ENCODE measurements around the gene TSC22D1. TPM values are rescaled to one million over a fixed set of nuclear protein-coding genes. Genes with fewer than 3 reads are reported as not detected.

Gene TSC22D1
- total and polyA plus RNA-seq, 2 of the 4 experiments (the other 2 are of a cell fraction) = 30.8 to 42.2 TPM

DNA sequence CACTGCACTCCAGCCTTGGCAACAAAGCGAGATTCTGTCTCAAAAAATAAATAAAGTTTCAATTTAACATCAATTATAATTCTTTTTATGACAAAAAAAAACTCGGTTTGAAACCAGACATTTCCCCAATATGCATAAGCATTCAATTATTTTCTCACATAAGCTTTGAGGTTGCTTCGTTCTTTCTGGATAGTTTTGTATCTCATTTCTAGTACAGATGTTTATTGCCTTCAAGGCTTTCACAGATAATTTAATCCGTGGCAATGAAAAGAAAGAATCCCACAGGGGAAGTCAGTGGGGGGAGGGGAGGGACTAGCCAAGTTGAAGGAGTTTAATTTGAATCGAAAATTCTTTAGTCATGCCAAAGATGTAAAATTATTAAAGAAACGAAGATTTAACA, 29.6 kb upstream of the TSC22D1 start:
- Histone ChIP-seq H2AK9ac (replicated peaks; ENCODE audit: low read depth, low read length, poor library complexity) (no peak overlapping the region), H3K14ac (replicated peaks; ENCODE audit: low read depth, low read length) (no peak overlapping the region), H3K9me1 (ENCODE audit: insufficient read depth, low read length) (peaks cover 2% of the 10 kb centered on the region; the same call in 1 of the 2 replicates), H3K27ac (ENCODE audit: insufficient read depth, low read length) (peak overlapping the region; percentile 53; the same call in 1 of the 2 replicates), H3K56ac (ENCODE audit: extremely low read depth, insufficient read depth, low read length) (no peak overlapping the region), H2AK5ac (ENCODE audit: low read depth, low read length) (no peak overlapping the region), H2BK20ac (ENCODE audit: low read depth, low read length) (no peak overlapping the region), H4K20me1 (ENCODE audit: insufficient read depth, low read length) (no peaks in the 10 kb centered on the region), H2BK5ac (ENCODE audit: low read depth, low read length, poor library complexity, severe bottlenecking) (no peak overlapping the region), H4K91ac (ENCODE audit: insufficient read depth, low read depth, low read length) (no peak overlapping the region), H3K27me3 (ENCODE audit: control insufficient read depth, insufficient read depth, low read length) (no peaks in the 10 kb centered on the region), H3K18ac (ENCODE audit: low read depth, low read length) (no peak overlapping the region), H4K8ac (ENCODE audit: low read depth in 2 of 2, low read length in 2 of 2) (no peak overlapping the region), H3K9me3 (ENCODE audit: control insufficient read depth, insufficient read depth, low read length) (no peaks in the 10 kb centered on the region), H3K79me1 (ENCODE audit: low read depth in 1 of 2, low read length in 2 of 2) (no peaks in the 10 kb centered on the region), H3K4me2 (ENCODE audit: low read depth, low read length) (no peak overlapping the region), H4K5ac (ENCODE audit: low read depth, low read length) (no peak overlapping the region), H3K9ac (ENCODE audit: low read depth, low read length) (no peak overlapping the region), H3K23ac (ENCODE audit: low read depth, low read length) (no peak overlapping the region), H2BK15ac (ENCODE audit: low read depth, low read length) (no peak overlapping the region), H3K36me3 (ENCODE audit: control insufficient read depth, insufficient read depth, low read length) (no peaks in the 10 kb centered on the region), H3K4ac (ENCODE audit: low read depth, low read length) (no peak overlapping the region), H3K4me3 (ENCODE audit: insufficient read depth, low read depth, low read length) (no peak overlapping the region), H2BK120ac (ENCODE audit: low read depth, low read length) (no peak overlapping the region), H3K4me1 (ENCODE audit: control insufficient read depth, insufficient read depth, low read length) (peaks cover 2% of the 10 kb centered on the region), H2AFZ (replicated peaks; ENCODE audit: low read length, poor library complexity) (no peak overlapping the region)
- no CpG with 5 or more reads among the region's 6 CpGs for WGBS, 2 experiments (ENCODE audit: extremely low coverage in 2 of 2, insufficient read length in 1 of 2)
- intact Hi-C loops (cut with micrococcal nuclease) = no loop called here
- ChIA-PET CTCF (no interaction called here), POLR2A (ENCODE audit: unreplicated experiment) (interaction anchor here (0.6 kb wide), 1 partner anchor 24 kb away, joined by 3 read pairs; no protein-coding TSS in a partner anchor)
- no TSS peak for BruUV-seq (replicated peaks)
- ATAC-seq (ENCODE audit: low read depth) (no peak), DNase-seq (no peak)
- in situ Hi-C loops (cut with MboI; ENCODE audit: low sequenced_read_pairs) = no loop called here
- TF ChIP-seq NFE2L2 (IDR thresholded peaks at IDR 0.05; ENCODE audit: low read depth, low read length) (no peak), FOS (IDR thresholded peaks at IDR 0.05; ENCODE audit: low read depth, low read length) (no peak)
- dilution Hi-C loops (cut with HindIII; ENCODE audit: low sequenced_read_pairs, unreplicated experiment) = no loop called here

Data from IMR-90 (cell line).